GM12878 (cell line): ENCODE results near the gene PRR13. TPM values are rescaled to one million over a fixed set of nuclear protein-coding genes. Genes with fewer than 3 reads are reported as not detected.

ENCODE experiments used
- ATAC-seq: fragments of 200-7000 bp; cut with Tn5 transposase; 3 replicates; pipeline ENCODE4 v1.9.1; 2020; ENCODE audit warnings: mild to moderate bottlenecking, moderate library complexity
- BruUV-seq: library from RNA; stranded (reverse); fragments of 400-500 nt; replicated peaks from 2 replicates; lab custom pipeline; 2021; lab: Mats Ljungman, UMichigan
- CTCF ChIA-PET: fragments of 300-600 bp; sonication (Branson Sonifier 250); formaldehyde crosslinking; extraction: SDS; loops from one replicate; lab custom pipeline; 2021; ENCODE audit warnings: inconsistent platforms; lab: Yijun Ruan, JAX
- POLR2A ChIA-PET: fragments of 350-600 bp; formaldehyde crosslinking; extraction: SDS; loops from one replicate; lab custom pipeline; 2021; ENCODE audit warnings: inconsistent platforms; lab: Charles Lee
- RAD21 ChIA-PET: fragments of 300-600 bp; sonication (Branson Sonifier 250); formaldehyde crosslinking; loops from one replicate; lab custom pipeline; 2023; ENCODE audit warnings: antibody characterized with exemption; ENCODE audit not compliant: unreplicated experiment; lab: Charles Lee
- SMC1A ChIA-PET: fragments of 300-600 bp; sonication (Branson Sonifier 250); formaldehyde crosslinking; loops from one replicate; lab custom pipeline; 2023; ENCODE audit not compliant: unreplicated experiment, uncharacterized antibody; lab: Charles Lee
- DNase-seq: peaks from one replicate; pipeline ENCODE4 v3.0.0-alpha.2; 2011; ENCODE audit warnings: low read depth, low spot score
- FAIRE-seq: peaks from 3 replicates; lab custom pipeline; 2011; peaks lifted over from hg19 to GRCh38; lab: Jason Lieb, UNC
- H2AFZ ChIP-seq: 2 replicates; pipeline ENCODE4 v1.6.0; 2011; ENCODE audit warnings: low read depth, low read length, control low read depth; ENCODE audit not compliant: control insufficient read depth
- H3K27ac ChIP-seq: 2 replicates; pipeline ENCODE4 v1.5.1; 2011; ENCODE audit warnings: control low read depth; ENCODE audit not compliant: control insufficient read depth, insufficient read depth
- H3K27me3 ChIP-seq, 2 experiments: replicated peaks in 1 of 2; 2 replicates each; pipeline versions ENCODE4 v1.6.0 to v1.6.1; 2011; ENCODE audit warnings: low read length in 1 of 2; ENCODE audit not compliant: control insufficient read depth in 2 of 2, insufficient read depth in 2 of 2
- H3K36me3 ChIP-seq, 2 experiments: 2 replicates each; pipeline ENCODE4 v1.5.1; 2011; ENCODE audit warnings: low read length in 1 of 2; ENCODE audit not compliant: control insufficient read depth in 2 of 2, insufficient read depth in 2 of 2
- H3K4me1 ChIP-seq: 2 replicates; pipeline ENCODE4 v1.6.1; 2011; ENCODE audit warnings: mild to moderate bottlenecking, low read length, moderate library complexity, mixed read lengths; ENCODE audit not compliant: control insufficient read depth, insufficient read depth
- H3K4me2 ChIP-seq: 2 replicates; pipeline ENCODE4 v1.6.0; 2011; ENCODE audit warnings: control low read depth; ENCODE audit not compliant: control insufficient read depth, insufficient read depth
- H3K4me3 ChIP-seq: fragments of 200-600 bp; sonication (generic); 2 replicates; pipeline ENCODE4 v1.5.1; 2016
- H3K79me2 ChIP-seq: 2 replicates; pipeline ENCODE4 v1.6.0; 2011; ENCODE audit warnings: low read length; ENCODE audit not compliant: control insufficient read depth, insufficient read depth
- H3K9ac ChIP-seq: 2 replicates; pipeline ENCODE4 v1.8.0; 2011; ENCODE audit warnings: low read length, control low read depth, mixed read lengths; ENCODE audit not compliant: control insufficient read depth, insufficient read depth
- H3K9me3 ChIP-seq: replicated peaks from 3 replicates; pipeline ENCODE4 v1.5.1; 2011; ENCODE audit warnings: mild to moderate bottlenecking, low read length; ENCODE audit not compliant: control insufficient read depth, insufficient read depth
- H4K20me1 ChIP-seq: 2 replicates; pipeline ENCODE4 v1.6.0; 2011; ENCODE audit not compliant: control insufficient read depth, insufficient read depth
- CREB1 ChIP-seq: IDR thresholded peaks from 2 replicates; pipeline ENCODE4 v1.6.1; 2012; ENCODE audit warnings: low read depth, mild to moderate bottlenecking, inconsistent platforms
- CREM ChIP-seq: IDR thresholded peaks from 2 replicates; pipeline ENCODE4 v1.6.1; 2014; ENCODE audit warnings: antibody characterized with exemption, low read depth
- GABPA ChIP-seq: IDR thresholded peaks from 2 replicates; pipeline ENCODE4 v1.6.1; 2014; ENCODE audit warnings: antibody characterized with exemption, low read depth, mild to moderate bottlenecking, inconsistent platforms
- HDAC2 ChIP-seq: fragments of 200-600 bp; sonication (generic); IDR thresholded peaks from 2 replicates; pipeline ENCODE4 v1.6.1; 2017
- JUND ChIP-seq: IDR thresholded peaks from 2 replicates; pipeline ENCODE4 v1.6.1; 2012; ENCODE audit warnings: low read depth, mild to moderate bottlenecking, low read length, improper control_type of control experiment, moderate library complexity
- KAT2A ChIP-seq: conservative IDR thresholded peaks from 2 replicates; pipeline ENCODE4 v1.6.1; 2011; ENCODE audit warnings: low read depth, low read length; ENCODE audit not compliant: control insufficient read depth
- MXI1 ChIP-seq: fragments of 150-350 bp; IDR thresholded peaks from 2 replicates; pipeline ENCODE4 v1.6.1; 2011; ENCODE audit warnings: low read depth, mild to moderate bottlenecking, inconsistent platforms, low read length, improper control_type of control experiment
- NR2C1 ChIP-seq: fragments of 450-650 bp; IDR thresholded peaks from 2 replicates; pipeline ENCODE4 v1.6.1; 2017; ENCODE audit warnings: antibody characterized with exemption, mild to moderate bottlenecking, moderate library complexity
- PAX5 ChIP-seq: IDR thresholded peaks from 2 replicates; pipeline ENCODE4 v1.6.1; 2011; ENCODE audit warnings: low read depth, low read length, borderline replicate concordance
- POLR2A ChIP-seq: IDR thresholded peaks from 2 replicates; pipeline ENCODE4 v1.6.1; 2011; ENCODE audit warnings: low read depth, mild to moderate bottlenecking, low read length
- POU2F2 ChIP-seq: IDR thresholded peaks from 3 replicates; pipeline ENCODE4 v1.6.1; 2011; ENCODE audit warnings: low read depth, mild to moderate bottlenecking, low read length, borderline replicate concordance
- RAD21 ChIP-seq: IDR thresholded peaks from 2 replicates; pipeline ENCODE4 v1.6.1; 2011; ENCODE audit warnings: mild to moderate bottlenecking, low read depth, low read length, moderate library complexity; ENCODE audit not compliant: insufficient read depth
- STAT3 ChIP-seq: IDR thresholded peaks from 2 replicates; pipeline ENCODE4 v1.6.1; 2011; ENCODE audit warnings: low read depth, low read length, improper control_type of control experiment
- TCF7 ChIP-seq: IDR thresholded peaks from 2 replicates; pipeline ENCODE4 v1.6.1; 2014; ENCODE audit warnings: antibody characterized with exemption, borderline replicate concordance
- ZBED1 ChIP-seq: IDR thresholded peaks from 2 replicates; pipeline ENCODE4 v1.6.1; 2016; ENCODE audit warnings: borderline replicate concordance
- ZNF274 ChIP-seq: IDR thresholded peaks from one replicate; pipeline ENCODE4 v1.8.0; 2011; ENCODE audit not compliant: insufficient read length, insufficient read depth
- WGBS: methylation state at CpG from one replicate; pipeline ENCODE4 v1.1.6; 2016; ENCODE audit warnings: low lambda C conversion rate; ENCODE audit not compliant: insufficient replicate concordance, insufficient coverage; ENCODE audit errors: missing lambda C conversion rate; 5-methylcytosine and 5-hydroxymethylcytosine counted together
- in situ Hi-C: fragments of 300-500 bp; cut with MboI; formaldehyde crosslinking; loops from 9 replicates; pipeline ENCODE4 v1.14.3; 2018; ENCODE audit warnings: mixed read lengths
- intact Hi-C: fragments of 100-400 bp; cut with micrococcal nuclease; formaldehyde crosslinking; loops from one replicate; pipeline ENCODE4 v1.14.2; 2022; ENCODE audit not compliant: unreplicated experiment
- polyA plus RNA-seq, 11 experiments: library from polyadenylated mRNA; depleted of rRNA in 4 of 11; unstranded in 6 of 11; stranded (reverse) in 5 of 11; fragments of >200 nt; fragmentation: Nextera tagmentation in 4 of 11; fragmentation: Illumina TruSeq in 1 of 11; extraction: Ambion mirVana in 4 of 11; extraction: Trizol in 1 of 11; gene quantifications; 1 replicate in 1 of 11; 2 replicates in 10 of 11; pipeline versions ENCODE4 v1.2.1 to v1.2.3, GENCODE V29; 2011 to 2016; ENCODE audit warnings: inconsistent platforms in 2 of 11, missing spikeins in 2 of 11, low read depth in 1 of 11
- total RNA-seq, 4 experiments: library from RNA; depleted of rRNA in 3 of 4; stranded (reverse); fragments of >200 nt in 3 of 4; fragmentation: Illumina TruSeq in 1 of 4; extraction: Trizol in 1 of 4; gene quantifications; 2 replicates each; pipeline versions ENCODE4 v1.2.1 to v1.2.3, GENCODE V29; 2013 to 2021
- TF ChIP-seq, protein P1 (sequence below): IDR thresholded peaks from 2 replicates; pipeline ENCODE4 v1.6.1; 2011; ENCODE audit warnings: mild to moderate bottlenecking, low read depth, low read length, moderate library complexity; ENCODE audit not compliant: insufficient replicate concordance
- TF ChIP-seq, protein P2 (sequence below): IDR thresholded peaks from 2 replicates; pipeline ENCODE4 v1.6.1; 2011; ENCODE audit warnings: borderline replicate concordance, low read depth, mild to moderate bottlenecking, moderate library complexity, mixed read lengths, low read length; ENCODE audit not compliant: insufficient read depth; ENCODE audit errors: extremely low read length
- TF ChIP-seq, protein P3 (sequence below): IDR thresholded peaks from 2 replicates; pipeline ENCODE4 v1.6.1; 2012; ENCODE audit warnings: low read depth, low read length, improper control_type of control experiment

PRR13 gene
- total and polyA plus RNA-seq, 10 of the 15 experiments (the other 5 are each of a cell fraction or from before 2014, with no cell fraction given): 94.2 to 462 (median 276) TPM

DNA sequence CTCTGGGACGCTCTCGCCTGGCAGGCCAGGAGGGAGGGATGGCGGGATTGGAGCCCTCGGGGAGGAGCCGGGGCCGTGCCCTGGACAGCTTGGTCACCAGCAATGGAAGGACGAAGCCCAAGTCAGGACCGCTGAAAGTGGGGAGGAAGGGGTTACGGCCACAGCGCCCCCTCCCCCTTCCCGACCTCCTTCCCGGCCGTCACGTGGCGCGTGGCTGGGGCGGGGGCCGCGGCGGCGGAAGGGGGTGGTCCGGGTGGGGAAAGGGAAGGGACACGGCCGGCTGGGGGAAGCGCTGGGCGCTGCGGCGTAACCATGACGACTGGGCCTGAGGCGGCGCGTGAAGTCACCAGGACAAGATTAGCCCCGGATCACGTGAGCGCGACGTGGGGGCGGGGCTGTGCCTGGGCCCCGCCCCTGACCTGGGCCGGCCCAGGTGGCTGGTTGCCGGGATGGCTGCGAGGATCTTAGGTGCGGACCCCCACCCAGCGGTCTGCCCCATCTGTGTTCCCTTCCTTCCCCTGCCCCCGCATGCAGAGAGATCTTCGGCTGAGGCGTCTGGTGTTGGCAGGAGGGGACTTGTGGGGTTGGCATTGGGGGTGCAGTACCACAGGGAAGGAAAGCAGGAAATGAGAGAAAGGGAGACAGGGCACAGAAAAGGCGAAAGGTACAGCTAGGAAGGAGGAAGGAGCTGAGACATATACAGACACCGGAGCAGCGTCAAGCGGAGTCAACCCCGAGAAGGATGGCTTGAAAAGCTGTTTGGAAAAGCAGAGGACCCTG lies 51.5 kb downstream of the PRR13 start:
- 2% methylated on average over 45 of the region's 52 CpGs for WGBS
- no peaks in the 10 kb centered on the region for H3K27me3 ChIP-seq
- intact Hi-C loops (no loop called here), in situ Hi-C loops (no loop called here)
- ATAC-seq (peak; percentile 96), DNase-seq (peak; percentile 46), FAIRE-seq (peak; percentile 94)
- peak overlapping the region; percentile 87 for H3K4me3 ChIP-seq
- ChIA-PET CTCF (interaction anchor here (0.5 to 4.8 kb wide), 8 partner anchors 9 to 168 kb away, joined by 3 to 20 read pairs (median 3); partner anchors contain the start of genes NPFF and PRR13), POLR2A (interaction anchor here (0.6 to 2.9 kb wide), 8 partner anchors 8 to 286 kb away, joined by 3 to 12 read pairs (median 3); partner anchors contain the start of genes ITGB7 and TARBP2), SMC1A (interaction anchor here (0.7 to 3.1 kb wide), 5 partner anchors 16 to 140 kb away, joined by 3 to 9 read pairs (median 3); no protein-coding TSS in a partner anchor), RAD21 (interaction anchor here (1.0 to 1.6 kb wide), 6 partner anchors 8 to 183 kb away, joined by 3 to 7 read pairs (median 4); partner anchors contain the start of genes ATP5MC2 and TARBP2)
- peak overlapping the region; percentile 90 for H2AFZ ChIP-seq
- H3K79me2 ChIP-seq: no peaks in the 10 kb centered on the region
- peak overlapping the region; percentile 96 for H3K4me2 ChIP-seq
- no peaks in the 10 kb centered on the region for H3K36me3 ChIP-seq
- H4K20me1 ChIP-seq: no peaks in the 10 kb centered on the region
- peak overlapping the region; percentile 46; the same call in 1 of the 2 replicates for H3K27ac ChIP-seq
- H3K9me3 ChIP-seq: no peaks in the 10 kb centered on the region
- peak overlapping the region; percentile 74 for H3K9ac ChIP-seq
- peaks cover 10% of the 10 kb centered on the region for H3K4me1 ChIP-seq
- no TSS peak for BruUV-seq
- TF ChIP-seq POLR2A (peak; percentile 83), TCF7 (no peak), HDAC2 (no peak), PAX5 (peak; percentile 82; the same call in 1 of the 2 replicates), CREB1 (peak; percentile 63), NR2C1 (no peak), ZBED1 (no peak), CREM (0 out of 2 replicates have a peak, but pooled peaks have one; percentile 22), POU2F2 (no peak), MXI1 (peak; percentile 87), GABPA (no peak), STAT3 (no peak), RAD21 (no peak), ZNF274 (no peak), KAT2A (no peak), JUND (peak; percentile 71; the same call in 1 of the 2 replicates)
- TF ChIP-seq, protein P1, sequence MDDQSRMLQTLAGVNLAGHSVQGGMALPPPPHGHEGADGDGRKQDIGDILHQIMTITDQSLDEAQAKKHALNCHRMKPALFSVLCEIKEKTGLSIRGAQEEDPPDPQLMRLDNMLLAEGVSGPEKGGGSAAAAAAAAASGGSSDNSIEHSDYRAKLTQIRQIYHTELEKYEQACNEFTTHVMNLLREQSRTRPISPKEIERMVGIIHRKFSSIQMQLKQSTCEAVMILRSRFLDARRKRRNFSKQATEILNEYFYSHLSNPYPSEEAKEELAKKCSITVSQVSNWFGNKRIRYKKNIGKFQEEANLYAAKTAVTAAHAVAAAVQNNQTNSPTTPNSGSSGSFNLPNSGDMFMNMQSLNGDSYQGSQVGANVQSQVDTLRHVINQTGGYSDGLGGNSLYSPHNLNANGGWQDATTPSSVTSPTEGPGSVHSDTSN: no peak
- TF ChIP-seq, protein P2, sequence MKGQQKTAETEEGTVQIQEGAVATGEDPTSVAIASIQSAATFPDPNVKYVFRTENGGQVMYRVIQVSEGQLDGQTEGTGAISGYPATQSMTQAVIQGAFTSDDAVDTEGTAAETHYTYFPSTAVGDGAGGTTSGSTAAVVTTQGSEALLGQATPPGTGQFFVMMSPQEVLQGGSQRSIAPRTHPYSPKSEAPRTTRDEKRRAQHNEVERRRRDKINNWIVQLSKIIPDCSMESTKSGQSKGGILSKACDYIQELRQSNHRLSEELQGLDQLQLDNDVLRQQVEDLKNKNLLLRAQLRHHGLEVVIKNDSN: peak; percentile 94
- TF ChIP-seq, protein P3, sequence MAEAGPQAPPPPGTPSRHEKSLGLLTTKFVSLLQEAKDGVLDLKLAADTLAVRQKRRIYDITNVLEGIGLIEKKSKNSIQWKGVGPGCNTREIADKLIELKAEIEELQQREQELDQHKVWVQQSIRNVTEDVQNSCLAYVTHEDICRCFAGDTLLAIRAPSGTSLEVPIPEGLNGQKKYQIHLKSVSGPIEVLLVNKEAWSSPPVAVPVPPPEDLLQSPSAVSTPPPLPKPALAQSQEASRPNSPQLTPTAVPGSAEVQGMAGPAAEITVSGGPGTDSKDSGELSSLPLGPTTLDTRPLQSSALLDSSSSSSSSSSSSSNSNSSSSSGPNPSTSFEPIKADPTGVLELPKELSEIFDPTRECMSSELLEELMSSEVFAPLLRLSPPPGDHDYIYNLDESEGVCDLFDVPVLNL: 0 out of 2 replicates have a peak, but pooled peaks have one; percentile 16
